ENCODE measurements around the gene MYO5A.
"Not testable (repeated sequence)": the region's sequence is repeated elsewhere in the genome, so short reads cannot be mapped to it uniquely, and the experiment has no call there.

The MYO5A gene

DNA sequence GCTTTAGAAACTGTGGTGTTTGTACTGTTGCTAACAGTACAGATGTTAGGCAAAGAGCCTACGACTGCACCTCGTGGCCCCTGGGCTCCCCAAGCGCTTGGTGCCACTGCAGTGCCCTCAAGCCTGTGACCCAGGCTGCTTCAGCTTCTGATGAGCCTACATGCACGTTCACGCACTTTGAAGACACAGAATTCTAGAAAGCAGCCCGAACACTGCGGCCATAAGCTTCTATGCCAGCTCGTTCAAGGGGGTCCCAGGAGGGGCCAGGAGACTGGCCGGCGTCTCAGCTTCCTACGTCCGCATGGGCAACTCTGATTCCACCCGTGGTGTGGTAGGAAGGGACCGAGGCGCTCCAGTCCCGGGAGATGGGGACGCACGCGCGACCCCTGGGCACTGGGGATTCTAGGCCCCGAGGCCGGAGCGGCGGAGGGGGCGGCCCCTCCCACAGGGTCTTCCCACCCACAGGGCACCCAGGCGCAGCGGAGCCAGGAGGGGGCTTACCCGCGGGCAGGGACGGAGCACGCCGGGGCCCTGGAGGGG is 233.7 kb downstream of the MYO5A start:
- no peak for DNase-seq (ENCODE audit: low read depth in 1 of 2, low spot score in 1 of 2)

DNA sequence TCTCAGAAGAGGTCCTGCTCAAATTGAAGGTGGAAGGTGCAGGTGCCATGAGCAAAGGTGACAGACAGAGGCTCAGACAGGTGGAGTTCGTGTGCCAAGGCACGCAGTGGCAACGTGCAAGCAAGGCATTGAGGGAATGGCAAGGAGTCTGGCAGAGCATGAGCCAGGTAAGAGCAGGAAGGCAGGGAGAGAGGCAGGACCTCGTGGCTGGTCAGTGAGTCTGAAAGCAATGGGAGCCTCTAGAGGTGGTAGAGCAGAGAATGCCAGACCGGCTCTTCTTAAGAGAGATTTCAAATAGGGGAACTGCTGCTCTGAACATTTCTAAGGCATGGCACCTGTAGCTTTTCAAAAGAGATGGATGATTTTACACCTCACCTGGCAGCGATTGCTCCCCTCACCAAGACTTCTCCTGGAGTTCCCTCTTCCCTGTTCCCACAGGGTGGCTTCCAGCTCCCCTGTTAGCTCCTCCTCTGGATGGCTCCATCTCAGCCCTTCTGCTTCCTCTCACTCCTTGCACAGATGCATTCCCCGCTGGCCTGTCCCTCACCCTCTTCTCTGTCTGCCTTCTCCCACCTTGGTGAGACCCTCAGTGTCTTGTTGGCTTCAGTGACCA is 235.8 kb downstream of the MYO5A start:
- no peak for DNase-seq (ENCODE audit: low read depth in 1 of 2, low spot score in 1 of 2)

DNA sequence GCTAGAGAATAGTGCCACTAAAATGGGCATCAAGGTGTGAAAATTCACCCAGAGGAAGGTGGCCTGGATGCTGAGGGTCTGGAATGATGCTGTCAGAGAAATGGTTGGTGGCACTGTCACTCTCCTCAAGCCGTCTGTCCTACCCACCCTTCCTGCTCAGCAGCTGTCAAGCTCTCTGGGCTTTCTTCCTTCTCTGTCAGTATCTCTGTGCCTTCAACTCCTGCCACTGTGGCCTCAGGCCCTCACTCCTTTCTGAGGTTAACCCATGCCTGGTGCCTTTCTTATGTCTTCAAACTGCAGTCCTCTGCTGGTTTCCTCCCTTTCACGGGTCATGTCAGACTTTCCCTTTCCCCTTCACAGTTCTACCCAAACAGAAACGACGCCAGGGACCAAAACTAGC is 237.5 kb downstream of the MYO5A start:
- DNase-seq (ENCODE audit: low read depth in 1 of 2, low spot score in 1 of 2) = no peak

DNA sequence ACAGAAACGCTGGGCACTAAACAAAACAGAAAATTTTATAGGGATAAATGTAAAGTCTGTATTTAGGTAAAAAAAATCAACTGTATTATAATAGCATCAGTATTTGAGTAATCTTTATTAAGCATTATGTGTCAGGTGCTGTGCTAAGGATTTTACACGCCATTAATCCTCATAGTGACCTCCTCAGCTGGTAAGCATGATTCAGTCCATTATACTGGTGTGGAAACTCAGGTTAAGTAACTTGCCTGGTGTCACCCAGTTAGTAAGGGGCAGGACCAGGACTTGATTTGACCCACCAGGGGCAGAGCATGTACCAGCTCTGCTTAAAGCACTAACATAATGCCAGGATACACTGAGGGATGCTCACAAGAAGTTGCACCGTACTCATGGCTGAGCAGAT is 237.9 kb downstream of the MYO5A start:
- no peak for DNase-seq (ENCODE audit: low read depth in 1 of 2, low spot score in 1 of 2)

DNA sequence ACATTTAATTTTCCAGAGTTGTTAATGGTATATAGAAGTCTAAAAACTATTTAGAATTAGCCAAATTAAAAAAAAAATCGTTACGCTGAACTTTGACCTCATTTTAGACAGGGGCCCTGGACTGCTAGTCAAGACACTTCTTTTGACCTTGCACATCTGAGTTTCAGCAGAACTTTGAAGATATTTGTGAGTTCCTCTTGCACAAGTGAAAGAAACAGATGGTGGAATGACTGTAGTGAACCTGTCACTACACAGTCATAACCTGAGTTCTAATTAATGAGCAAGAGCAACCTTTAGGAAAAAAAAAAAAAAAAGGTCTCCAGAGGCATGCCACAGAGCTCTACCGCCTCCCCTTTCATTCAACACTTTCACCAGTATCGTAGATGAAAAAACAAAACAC is 238.4 kb downstream of the MYO5A start:
- DNase-seq (ENCODE audit: low read depth in 1 of 2, low spot score in 1 of 2) = no peak

DNA sequence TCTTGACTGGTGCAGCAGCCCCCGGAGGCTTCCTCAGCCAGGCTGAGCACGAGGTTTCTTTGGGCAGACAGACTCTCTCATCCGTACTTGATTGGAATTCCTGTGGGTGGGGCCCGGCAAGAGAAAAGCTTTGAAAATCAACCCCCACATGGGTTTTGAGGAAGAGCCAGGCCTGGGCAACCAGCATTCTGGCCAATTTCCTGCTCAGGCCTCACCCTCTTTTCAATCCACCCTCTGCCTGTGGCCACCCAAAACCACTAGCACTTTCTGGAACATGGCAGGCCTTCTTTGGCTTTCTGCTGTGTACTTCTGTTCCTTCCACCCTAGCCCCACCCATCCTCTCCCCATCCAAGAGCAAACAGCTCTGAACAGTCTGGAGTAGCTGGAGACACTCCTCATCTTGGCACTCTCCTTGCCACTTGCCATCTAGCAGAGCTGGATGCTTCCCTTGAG is 239.0 kb downstream of the MYO5A start:
- DNase-seq (ENCODE audit: low read depth in 1 of 2, low spot score in 1 of 2) = no peak

DNA sequence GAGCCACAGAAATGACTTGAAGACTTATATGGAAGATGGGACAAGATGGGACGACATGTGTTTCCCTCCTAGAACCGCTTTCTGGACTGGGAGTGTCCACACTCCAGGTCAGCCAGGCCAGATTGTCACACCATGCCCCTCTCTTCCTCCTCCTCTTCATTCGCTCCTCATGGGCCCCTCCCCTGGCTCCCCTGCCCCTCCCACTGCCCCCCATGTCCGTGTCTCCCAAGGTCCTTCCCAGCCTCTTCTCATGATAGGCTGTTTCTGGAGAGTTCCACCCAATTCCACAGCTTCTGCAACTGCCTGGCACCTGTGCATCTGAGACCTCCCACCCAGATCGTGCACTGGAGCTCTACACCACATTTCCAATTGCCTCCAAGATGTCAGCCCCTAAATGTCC is 239.7 kb downstream of the MYO5A start:
- DNase-seq (ENCODE audit: low read depth in 1 of 2, low spot score in 1 of 2) = no peak

DNA sequence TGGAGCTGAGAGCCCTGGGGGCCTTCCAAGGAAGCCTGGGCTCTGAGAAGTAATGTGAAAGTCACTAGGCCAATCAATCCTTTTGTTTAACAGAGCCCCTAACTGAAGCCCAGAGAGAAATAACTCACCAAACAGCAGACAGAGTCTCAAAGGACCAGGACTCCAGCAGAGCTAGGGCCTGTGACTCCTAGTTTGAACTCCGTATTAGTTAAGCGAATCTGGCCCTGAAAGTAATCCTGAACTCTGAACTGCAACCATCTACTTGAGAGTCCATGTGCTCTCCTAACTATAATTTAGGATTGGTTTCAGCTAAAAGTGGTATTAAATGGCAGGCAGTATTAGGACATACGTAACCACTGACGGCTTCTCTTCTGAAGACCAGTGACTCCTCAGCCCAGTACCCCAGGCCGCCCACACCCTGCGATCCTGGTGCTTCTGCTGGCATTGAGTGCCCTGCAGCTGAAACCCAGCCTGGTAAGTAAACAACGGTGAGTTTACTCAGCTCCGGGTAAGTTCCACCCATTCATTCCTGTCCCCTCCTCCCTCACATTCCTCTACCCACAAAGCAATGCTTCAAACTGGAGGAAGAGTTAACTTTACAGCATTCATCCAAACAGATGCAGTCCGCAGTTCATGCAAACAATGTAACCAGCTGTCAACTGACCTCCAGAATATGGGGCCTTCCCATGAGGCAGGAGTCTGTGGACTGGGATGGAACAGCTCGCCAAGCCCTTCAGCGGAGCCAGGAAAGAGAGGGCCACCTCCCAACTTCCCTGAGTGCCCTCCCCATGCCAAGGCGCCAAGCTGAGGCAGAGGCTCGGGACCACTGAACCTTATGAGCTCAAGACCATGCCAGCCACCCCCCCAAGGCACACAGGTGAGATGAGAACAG is 240.4 kb downstream of the MYO5A start:
- no peak for DNase-seq (ENCODE audit: low read depth in 1 of 2, low spot score in 1 of 2)

DNA sequence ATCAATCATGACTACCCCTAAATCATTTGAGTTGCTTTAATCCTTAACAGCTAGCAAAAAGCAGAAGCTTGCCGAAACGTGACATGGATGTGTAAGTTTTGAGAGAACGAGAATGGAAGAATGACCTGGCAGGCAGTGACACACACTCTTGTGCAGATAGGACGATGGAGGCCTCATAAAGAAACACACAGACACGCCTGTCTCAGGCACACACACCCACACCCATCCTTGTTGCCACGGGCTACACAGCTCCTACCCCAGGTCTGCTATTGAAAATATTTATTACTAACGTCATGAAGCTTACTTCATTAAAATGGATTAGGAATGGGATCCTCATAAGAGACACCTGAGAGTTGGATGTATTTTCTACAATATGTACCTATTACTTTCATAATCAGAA is 241.6 kb downstream of the MYO5A start:
- DNase-seq (ENCODE audit: low read depth in 1 of 2, low spot score in 1 of 2) = no peak

DNA sequence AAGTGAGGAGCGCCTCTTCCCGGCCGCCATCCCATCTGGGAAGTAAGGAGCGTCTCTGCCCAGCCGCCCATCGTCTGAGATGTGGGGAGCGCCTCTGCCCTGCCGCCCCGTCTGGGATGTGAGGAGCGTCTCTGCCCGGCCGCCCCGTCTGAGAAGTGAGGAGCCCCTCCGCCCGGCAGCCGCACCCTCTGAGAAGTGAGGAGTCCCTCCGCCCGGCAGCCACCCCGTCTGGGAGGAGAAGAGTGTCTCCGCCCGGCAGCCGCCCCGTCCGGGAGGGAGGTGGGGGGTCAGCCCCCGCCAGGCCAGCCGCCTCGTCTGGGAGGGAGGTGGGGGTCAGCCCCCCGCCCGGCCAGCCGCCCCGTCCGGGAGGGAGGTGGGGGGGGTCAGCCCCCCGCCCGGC is 242.7 kb downstream of the MYO5A start:
- DNase-seq (ENCODE audit: low read depth in 1 of 2, low spot score in 1 of 2) = not testable (repeated sequence)

DNA sequence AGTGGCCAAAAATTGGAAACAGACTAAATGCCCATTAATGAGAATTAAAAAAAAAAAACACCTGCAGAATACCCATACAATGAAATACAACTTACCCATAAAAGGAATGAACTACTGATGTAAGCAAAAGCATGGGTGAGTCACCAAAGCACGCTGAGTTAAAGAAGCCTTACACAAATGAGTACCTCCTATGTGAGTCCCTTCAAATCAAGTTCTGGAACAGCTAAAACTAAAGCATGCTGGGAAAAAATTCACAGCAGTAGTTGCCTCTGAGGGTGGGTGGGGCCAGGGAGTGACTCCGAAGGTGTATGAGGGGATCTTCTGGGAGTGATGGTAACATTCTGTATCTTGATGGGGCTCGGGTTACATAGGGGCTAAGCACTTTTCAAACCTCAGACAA is 244.5 kb downstream of the MYO5A start:
- no peak for DNase-seq (ENCODE audit: low read depth in 1 of 2, low spot score in 1 of 2)

DNA sequence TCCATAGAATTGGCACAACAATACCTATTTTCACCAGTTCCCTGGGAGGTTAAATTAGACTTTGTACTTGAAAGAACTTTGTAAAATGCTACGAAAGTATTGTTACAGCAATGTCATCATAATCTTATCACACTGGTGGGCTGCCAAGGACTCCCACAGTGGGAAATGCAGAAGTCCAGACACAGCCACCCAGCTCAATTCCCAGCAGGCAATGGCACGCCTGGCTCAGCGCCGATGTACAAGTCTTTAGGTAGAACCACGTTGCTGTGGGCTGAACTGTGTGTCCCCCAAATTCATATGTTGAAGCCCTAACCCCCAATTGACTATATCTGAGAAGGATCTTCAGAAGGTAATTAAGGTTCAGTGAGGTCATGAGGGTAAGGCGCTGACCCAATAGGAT is 245.4 kb downstream of the MYO5A start:
- no peak for DNase-seq (ENCODE audit: low read depth in 1 of 2, low spot score in 1 of 2)

DNA sequence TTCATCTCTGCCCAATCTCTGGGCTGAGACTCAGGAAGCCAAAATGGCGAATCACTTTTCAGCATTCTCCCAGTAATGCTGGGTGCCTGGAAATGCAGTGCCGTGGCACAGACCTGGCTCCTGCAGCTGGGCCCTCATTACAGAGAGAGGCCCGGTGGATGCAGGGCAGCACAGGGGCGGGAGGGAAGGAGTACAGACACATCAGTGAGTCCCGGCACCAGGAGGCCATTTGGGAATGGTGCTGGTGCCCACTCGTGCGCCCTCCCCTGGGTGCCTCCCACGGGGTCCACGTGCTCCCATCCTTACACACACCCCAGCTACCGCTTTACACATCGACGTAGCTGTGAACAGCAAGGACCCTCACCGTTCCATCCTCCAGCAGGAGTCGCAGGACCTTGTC is 246.3 kb downstream of the MYO5A start:
- DNase-seq (ENCODE audit: low read depth in 1 of 2, low spot score in 1 of 2) = no peak

DNA sequence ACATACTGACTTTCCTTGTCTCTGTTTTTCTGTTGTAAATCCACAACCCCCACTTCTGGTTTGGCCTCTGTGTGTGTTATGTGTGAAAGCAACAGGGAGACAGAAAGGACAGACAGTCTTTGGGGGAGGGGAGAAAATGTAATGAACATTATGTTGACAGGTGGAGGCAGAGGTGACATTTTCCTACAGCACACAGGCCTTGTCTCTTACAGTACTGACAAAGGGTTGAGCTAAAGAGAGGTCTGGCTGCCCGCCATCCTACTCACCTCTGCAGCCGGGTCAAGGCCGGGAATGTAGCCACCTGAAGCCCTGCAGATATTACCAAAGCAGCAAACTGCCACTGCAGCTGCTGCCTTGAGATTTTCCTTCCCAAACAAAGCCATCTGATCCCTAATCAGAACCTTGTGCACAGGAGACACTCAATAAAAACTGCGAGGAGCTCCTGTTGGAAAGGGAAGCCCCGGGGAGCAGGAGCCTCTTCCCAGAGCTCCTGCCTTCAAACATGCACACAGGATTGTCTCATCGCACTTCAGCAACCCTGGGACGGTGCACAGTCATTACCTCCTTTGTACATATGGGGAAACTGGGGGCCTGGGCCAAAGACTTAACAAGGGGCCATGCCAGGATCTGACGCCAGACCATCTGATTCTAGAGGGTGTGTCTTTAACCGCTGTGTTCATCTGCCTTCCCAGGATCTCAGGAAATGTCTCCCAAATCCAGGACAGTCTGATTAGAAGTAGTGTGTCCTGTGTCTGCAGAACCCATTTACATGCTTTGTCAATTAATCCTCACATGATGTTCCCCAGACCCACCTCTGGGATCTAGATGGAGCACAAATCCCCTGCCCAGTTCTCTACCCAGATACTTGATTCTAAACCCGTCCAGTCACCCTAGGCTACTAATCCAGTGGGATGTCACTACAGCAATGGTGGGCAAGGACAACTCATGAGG is 247.3 kb downstream of the MYO5A start:
- DNase-seq (ENCODE audit: low read depth in 1 of 2, low spot score in 1 of 2) = no peak

DNA sequence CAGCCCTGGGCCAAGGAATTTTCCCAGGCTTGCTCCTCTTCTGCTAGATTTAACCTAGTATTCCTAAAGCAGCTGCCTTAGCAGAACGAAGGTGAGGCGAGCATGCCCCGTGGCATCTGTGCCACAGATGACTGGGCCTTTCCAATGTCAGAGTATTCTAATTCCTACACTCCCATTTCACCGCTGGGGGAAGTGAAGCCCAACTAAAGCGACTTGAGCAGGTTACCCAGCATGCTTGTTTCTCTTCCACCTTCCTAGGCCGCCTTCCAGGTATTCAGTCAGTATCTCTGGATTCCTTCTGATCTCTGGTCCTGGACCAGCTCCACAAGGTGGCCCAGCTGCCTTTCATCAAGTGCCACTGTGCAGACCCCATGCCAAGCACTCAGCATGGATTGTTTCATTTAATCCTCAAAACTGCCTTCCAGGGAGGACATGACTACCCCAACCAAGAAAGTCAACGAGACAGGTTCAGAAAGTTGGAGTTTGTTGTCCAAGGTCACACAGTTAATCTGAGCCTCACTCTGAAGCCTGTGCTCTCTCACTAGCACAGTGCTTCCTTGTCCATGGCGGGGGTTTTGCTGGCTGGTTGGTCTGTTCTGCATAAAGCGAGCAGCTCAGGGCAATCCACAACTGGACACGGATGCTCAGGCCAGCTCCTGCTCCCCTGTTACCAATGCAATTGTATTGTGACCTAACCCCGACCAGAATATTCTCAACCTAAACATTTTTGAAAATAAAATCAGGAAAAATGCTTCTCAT is 248.2 kb downstream of the MYO5A start:
- DNase-seq (ENCODE audit: low read depth in 1 of 2, low spot score in 1 of 2) = no peak

DNA sequence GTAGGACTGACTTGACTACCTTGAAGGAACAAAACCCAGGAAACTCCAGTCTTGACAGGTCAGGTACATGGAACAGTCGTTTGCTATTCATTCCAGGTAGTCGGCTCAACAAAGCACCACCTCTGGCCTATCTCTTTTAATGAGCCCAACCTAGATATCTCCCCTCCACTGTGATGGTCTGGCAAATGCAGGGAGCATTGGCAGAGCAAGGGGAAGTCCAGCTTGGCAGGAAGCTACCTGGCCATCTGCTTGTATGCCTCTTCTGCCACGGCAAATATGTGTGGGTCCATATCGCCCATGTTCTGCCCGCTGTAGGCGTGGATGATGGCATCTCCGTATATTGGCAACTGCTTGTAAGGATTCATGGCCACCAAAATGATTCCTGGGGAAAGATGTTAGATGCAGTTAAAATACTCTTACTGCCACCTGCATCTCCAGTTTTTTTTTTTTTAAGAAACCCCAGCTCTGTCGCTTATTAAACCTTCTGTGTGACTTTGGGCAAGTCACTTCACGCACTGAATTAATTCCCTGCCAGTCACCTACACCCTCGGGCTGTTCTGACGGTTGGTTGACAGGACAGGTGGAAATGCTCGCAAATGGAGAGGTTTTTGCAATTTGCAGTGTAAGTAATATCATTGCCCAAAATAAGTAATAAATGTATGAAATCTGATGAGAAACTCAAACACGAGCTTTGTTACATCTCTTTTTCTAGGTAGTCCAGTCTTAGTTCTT is 249.9 kb downstream of the MYO5A start:
- no peak for DNase-seq (ENCODE audit: low read depth in 1 of 2, low spot score in 1 of 2)

DNA sequence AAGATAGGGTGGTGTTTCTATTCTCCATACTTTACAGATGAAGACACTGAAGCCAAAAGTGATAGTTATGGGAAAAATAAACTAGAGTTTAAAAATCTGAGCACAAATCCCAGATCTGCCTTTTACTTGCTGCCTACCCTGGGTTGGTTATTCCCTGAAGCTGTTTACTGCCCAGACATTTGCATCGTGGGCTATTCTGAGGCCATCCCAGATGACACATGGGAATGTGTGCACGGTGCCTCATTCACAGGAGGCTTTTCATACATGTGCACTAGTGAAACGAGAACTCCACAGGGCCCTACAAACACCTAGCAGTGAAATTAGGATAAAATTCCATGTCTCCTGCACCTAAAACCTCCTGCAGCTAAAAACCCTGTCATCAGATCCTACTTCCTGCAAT is 250.5 kb downstream of the MYO5A start:
- no peak for DNase-seq (ENCODE audit: low read depth in 1 of 2, low spot score in 1 of 2)

DNA sequence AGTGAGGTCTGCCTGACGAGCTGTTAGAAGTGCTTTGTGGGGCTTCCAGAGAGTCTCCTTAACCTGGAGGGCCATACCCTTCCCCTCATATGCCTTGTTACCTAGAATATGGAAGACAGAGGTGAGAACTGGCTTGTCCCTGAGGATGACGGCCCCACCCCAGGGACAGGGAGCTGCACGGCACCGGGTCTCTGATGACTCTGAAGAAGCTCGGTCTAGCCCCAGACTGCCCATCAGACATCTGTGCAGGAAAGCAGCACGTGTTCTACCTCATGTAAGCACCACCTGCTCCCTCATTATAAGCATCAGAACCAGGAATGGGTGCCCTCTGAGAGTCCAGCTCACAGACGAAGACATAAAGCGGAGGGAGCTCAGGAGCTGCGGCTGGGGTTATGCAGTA is 251.1 kb downstream of the MYO5A start:
- no peak for DNase-seq (ENCODE audit: low read depth in 1 of 2, low spot score in 1 of 2)

DNA sequence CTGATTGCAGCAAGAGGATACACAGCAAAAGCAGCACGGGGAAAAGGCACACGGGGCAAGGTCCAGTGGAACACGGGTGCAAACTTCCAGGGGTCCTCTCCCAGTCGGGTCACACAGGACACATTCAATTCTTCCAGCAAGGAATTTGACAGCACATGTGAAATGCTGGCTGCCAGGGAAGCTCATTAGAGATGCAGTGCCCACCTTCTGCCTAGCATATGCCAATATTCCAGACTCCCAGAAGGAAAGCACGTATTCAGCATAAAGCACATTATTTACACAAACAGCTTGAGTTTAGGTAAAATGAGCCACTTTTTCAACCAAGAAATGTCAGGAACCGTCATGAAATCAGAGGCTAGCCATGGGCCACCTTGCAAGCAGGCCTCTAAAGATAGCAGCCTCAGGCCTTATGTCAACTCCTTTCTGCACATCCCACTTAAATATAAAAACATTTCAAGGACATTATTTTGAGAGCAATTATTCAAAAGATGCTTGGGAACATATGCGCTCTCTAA is 252.4 kb downstream of the MYO5A start:
- DNase-seq (ENCODE audit: low read depth in 1 of 2, low spot score in 1 of 2) = no peak

All from stimulated activated CD4-positive, alpha-beta T cell treated with anti-CD3 and anti-CD28 coated beads, Interleukin-15, amount 100 ng/mL, for 1 hour (primary cell).